Progenitor cell of endocrine pancreas (in vitro differentiated cells): Measurements from ENCODE around the gene PADI2. TPM values are rescaled to one million over a fixed set of nuclear protein-coding genes. Genes with fewer than 3 reads are reported as not detected.

Source experiments
- DNase-seq: peaks from one replicate; pipeline ENCODE4 v3.0.0; 2021; ENCODE audit warnings: low spot score; ENCODE audit not compliant: unreplicated experiment
- H3K27ac Mint-ChIP-seq: 2 replicates; pipeline ENCODE4 v1.8.0; 2021; ENCODE audit warnings: mild to moderate bottlenecking, moderate library complexity, mixed read lengths
- H3K27me3 Mint-ChIP-seq: 2 replicates; pipeline ENCODE4 v1.8.0; 2021; ENCODE audit warnings: mixed read lengths
- H3K36me3 Mint-ChIP-seq: 2 replicates; pipeline ENCODE4 v1.8.0; 2022; ENCODE audit warnings: mixed read lengths; ENCODE audit not compliant: insufficient read depth
- H3K4me1 Mint-ChIP-seq: 2 replicates; pipeline ENCODE4 v1.8.0; 2021; ENCODE audit warnings: low read depth, mixed read lengths
- H3K4me3 Mint-ChIP-seq: 2 replicates; pipeline ENCODE4 v1.8.0; 2021; ENCODE audit warnings: low read depth, mild to moderate bottlenecking, moderate library complexity, mixed read lengths
- H3K9me3 Mint-ChIP-seq: 2 replicates; pipeline ENCODE4 v1.8.0; 2021; ENCODE audit warnings: low read depth, mixed read lengths
- CTCF ChIP-seq: fragments of 200-600 bp; sonication (generic); IDR thresholded peaks from one replicate; pipeline ENCODE4 v1.5.0; 2021; ENCODE audit warnings: antibody characterized with exemption, mild to moderate bottlenecking; ENCODE audit not compliant: unreplicated experiment
- total RNA-seq: library from RNA; stranded (reverse); gene quantifications from 2 replicates; pipeline ENCODE4 v1.2.1, GENCODE V29; 2021

The PADI2 gene
- total RNA-seq, 1 donor from 2014 or later = 0.50 TPM

- no peaks in the 10 kb centered on the region for H3K4me1 Mint-ChIP-seq
Observed at GRCh38 chr1:17145648-17146047, 26.4 kb upstream of the PADI2 start.

GRCh38 chr1:17143760-17144159 lies 24.5 kb upstream of the PADI2 start:
- no peak overlapping the region for H3K4me3 Mint-ChIP-seq
- no peak overlapping the region for H3K27ac Mint-ChIP-seq
- peaks cover 12% of the 10 kb centered on the region for H3K27me3 Mint-ChIP-seq
- no peak for TF ChIP-seq CTCF
- no peaks in the 10 kb centered on the region for H3K9me3 Mint-ChIP-seq
- no peak for DNase-seq
- no peaks in the 10 kb centered on the region for H3K4me1 Mint-ChIP-seq
- H3K36me3 Mint-ChIP-seq = no peaks in the 10 kb centered on the region

More at GRCh38 chr1:17145648-17146047, 26.4 kb upstream of the PADI2 start:
- Mint-ChIP-seq H3K4me3 (no peak overlapping the region), H3K27me3 (peaks cover 12% of the 10 kb centered on the region), H3K27ac (no peak overlapping the region), H3K36me3 (no peaks in the 10 kb centered on the region), H3K9me3 (no peaks in the 10 kb centered on the region)
- DNase-seq = no peak
- no peak for TF ChIP-seq CTCF

- peaks cover 17% of the 10 kb centered on the region for H3K27me3 Mint-ChIP-seq
- no peaks in the 10 kb centered on the region for H3K4me1 Mint-ChIP-seq
- no peaks in the 10 kb centered on the region for H3K36me3 Mint-ChIP-seq
- H3K27ac Mint-ChIP-seq = no peak overlapping the region
- H3K4me3 Mint-ChIP-seq = no peak overlapping the region
- no peaks in the 10 kb centered on the region for H3K9me3 Mint-ChIP-seq
- TF ChIP-seq CTCF = no peak
- no peak for DNase-seq
Observed at GRCh38 chr1:17141441-17142197, 22.4 kb upstream of the PADI2 start.

- no peak for DNase-seq
- Mint-ChIP-seq H3K36me3 (no peaks in the 10 kb centered on the region), H3K4me3 (no peak overlapping the region), H3K27me3 (peaks cover 15% of the 10 kb centered on the region), H3K4me1 (no peaks in the 10 kb centered on the region), H3K9me3 (no peaks in the 10 kb centered on the region), H3K27ac (no peak overlapping the region)
- no peak for TF ChIP-seq CTCF
Observed at GRCh38 chr1:17140279-17140678, 21.0 kb upstream of the PADI2 start.

- H3K27me3 Mint-ChIP-seq = peaks cover 15% of the 10 kb centered on the region
Observed at GRCh38 chr1:17139637-17140036, 20.4 kb upstream of the PADI2 start.

More at GRCh38 chr1:17139637-17140036, 20.4 kb upstream of the PADI2 start:
- H3K9me3 Mint-ChIP-seq = no peaks in the 10 kb centered on the region
- DNase-seq = no peak
- no peaks in the 10 kb centered on the region for H3K36me3 Mint-ChIP-seq
- H3K27ac Mint-ChIP-seq = no peak overlapping the region
- H3K4me1 Mint-ChIP-seq = no peaks in the 10 kb centered on the region
- no peak overlapping the region for H3K4me3 Mint-ChIP-seq
- no peak for TF ChIP-seq CTCF
